GM18907 (cell line): ENCODE results near the gene MGA.
A peak's percentile ranks its signal among the peaks of the same experiment; 100 is the strongest.

Experiments used
- ATAC-seq: cut with Tn5 transposase; IDR thresholded peaks from one replicate; pipeline ENCODE4 v1.9.1; 2021; ENCODE audit warnings: mild to moderate bottlenecking, moderate library complexity; ENCODE audit not compliant: unreplicated experiment

The MGA gene

DNA sequence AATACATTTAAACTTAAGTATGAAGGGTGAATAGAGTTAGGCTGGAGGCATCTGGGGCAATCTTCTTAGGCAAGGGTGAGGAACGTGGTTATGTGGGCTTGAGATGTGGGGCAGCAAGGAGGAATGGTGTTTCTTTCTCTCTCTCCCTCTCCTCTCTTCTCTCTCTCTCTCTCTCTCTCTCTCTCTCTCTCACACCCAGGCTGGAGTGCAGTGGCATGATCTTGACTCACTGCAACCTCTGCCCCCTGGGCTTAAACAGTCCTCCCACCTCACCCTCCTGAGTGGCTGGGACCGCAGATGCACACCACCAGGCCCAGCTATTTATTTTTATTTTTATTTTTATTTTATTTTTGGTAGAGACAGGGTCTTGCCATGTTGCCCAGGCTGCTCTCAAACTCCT, 4.0 kb upstream of the MGA start:
- ATAC-seq, result no peak

DNA sequence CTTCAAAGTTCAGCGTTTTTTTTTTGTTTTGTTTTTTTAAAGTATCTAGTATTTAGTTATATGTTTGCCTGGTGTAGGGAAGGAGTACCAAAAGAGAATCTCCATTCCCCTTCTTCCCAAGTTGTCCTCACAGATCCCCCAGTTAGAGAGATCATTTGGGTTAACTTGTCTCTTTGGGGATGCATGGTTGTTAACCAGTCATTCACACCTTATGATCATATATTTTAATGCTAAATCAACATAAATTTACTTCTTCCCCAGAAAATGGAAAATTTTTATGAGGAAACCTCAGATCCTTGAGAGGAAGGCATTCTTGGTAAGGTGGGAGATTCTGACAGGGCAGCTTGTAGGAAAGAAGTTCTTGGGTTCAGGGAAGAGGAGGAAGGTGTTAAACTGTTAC, 1.5 kb upstream of the MGA start:
- ATAC-seq, result no peak

GRCh38 chr15:41659190-41659589, 1.0 kb upstream of the MGA start:
- ATAC-seq, result no peak

GRCh38 chr15:41659855-41660234, 360 bp upstream of the MGA start:
- peak; percentile 13 for ATAC-seq

DNA sequence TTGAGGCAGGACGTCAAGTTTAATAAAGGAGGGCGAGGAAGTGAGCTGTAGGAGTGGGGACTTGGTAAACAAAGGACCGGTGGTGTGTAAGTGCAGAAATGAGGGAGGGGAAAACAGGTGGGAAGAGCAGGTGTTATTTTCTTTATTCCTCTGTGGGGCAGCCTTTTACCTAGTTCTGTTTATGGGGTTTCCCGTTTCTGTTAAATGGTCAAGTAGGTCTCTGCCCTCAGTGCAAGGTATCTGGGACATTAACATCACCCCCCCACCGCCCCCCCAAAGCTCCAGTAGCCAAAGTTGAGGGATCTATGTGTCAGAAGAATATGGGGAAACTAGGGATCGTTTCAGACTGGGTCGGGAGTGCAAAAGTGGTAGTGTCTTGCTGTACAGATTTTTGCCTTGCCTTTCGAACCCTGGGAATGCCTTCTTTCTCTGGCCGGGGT, 893 bp downstream of the MGA start:
- ATAC-seq, result peak; percentile 12

DNA sequence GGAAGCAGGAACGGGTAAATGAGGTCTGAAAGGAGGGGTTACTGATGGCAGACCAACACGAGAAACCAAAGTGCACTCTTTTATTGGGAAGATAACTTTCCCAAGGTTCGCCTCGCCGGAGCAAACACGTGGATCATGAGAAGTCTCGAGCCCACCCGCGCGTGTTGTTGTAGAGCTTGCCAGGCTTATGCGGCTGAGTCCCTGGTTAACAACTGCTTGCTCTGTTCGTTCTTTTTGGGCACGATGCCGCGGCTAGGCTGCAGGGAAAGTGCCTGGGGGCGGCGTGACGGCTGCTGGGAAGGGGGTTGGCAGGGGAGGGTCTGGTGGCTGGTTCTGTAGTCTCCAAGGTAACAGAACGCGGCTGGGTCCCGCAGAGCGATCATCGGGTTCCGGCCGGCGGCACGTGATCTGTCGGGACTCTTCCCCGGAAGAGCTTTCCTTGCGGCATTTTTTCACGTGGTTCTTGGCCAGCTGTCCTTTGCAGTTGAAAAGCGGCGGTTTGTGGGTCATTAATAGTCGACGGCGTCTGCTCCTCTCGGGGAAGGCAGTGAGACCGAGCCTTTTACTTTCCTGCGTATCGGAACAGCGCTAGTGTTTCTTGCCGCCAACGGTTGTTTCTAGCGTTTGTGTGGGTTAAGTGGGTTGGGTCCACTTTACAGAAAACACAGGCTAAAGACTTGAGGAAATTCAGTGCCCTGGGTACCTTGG, 1.5 kb downstream of the MGA start:
- ATAC-seq, result peak; percentile 34

GRCh38 chr15:41666353-41666920, 6.2 kb downstream of the MGA start:
- ATAC-seq, result no peak

GRCh38 chr15:41669701-41670100, 9.5 kb downstream of the MGA start:
- no peak for ATAC-seq

- ATAC-seq, result no peak
These were observed 11.7 kb downstream of the MGA start for GRCh38 chr15:41671656-41672648.

- no peak for ATAC-seq
These were observed 15.1 kb downstream of the MGA start for GRCh38 chr15:41675337-41675736.

DNA sequence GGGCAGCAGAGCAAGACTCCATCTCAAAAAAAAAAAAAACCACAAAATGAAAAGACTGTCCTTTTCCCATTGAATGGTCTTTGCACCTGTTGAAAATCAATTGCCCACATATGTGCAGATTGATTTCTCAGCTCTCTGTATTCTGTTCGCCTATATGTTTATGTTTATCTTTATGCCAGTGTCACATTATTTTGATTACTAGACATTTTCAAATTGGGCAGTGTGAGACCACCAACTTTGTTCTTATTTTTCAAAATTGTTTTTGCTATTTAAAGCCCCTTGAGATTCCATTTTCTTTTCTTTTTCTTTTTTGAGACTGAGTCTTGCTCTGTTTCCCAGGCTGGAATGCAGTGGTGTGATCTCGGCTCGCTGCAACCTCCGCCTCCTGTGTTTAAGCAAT, 18.5 kb downstream of the MGA start:
- no peak for ATAC-seq

GRCh38 chr15:41683955-41684354, 23.8 kb downstream of the MGA start:
- ATAC-seq, result no peak

DNA sequence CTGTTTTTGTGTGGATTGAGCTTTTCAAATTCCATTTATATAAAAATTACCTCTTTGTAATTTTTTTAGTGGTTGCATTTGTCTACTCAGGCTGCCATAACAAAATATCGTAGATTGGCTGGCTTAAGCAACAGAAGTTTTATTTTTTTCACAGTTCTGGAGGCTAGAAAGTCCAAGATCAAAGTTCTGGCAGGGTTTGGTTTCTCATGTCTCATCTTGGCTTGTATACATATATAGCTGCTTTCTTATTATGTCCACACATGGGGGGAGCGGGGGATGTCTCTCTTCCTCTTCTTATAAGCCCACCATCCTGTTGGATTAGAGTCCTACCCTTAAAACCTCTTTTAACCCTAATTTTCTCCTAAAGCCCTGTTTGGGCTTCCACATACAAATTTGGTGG, 28.5 kb downstream of the MGA start:
- ATAC-seq, result no peak

- no peak for ATAC-seq
These were observed 28.9 kb downstream of the MGA start for GRCh38 chr15:41689083-41689482.

- ATAC-seq, result no peak
These were observed 29.6 kb downstream of the MGA start for GRCh38 chr15:41689834-41690233.

DNA sequence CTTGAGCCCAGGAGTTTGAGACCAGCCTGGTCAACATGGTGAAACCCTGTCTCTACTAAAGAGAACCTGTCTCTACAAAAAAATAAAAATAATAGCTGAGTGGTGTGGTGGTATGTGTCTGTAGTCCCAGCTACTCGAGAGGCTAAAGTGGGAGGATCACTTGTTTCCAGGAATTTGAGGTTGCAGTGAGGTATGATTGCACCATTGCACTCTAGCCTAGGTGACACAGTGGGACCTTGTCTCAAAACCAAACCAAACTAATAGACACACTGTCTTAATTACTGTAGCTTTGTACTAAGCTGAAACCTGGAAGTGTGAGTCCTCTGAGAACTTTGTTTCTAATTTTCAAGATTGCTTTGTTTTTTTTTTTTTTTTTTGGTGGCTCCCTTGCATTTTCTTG, 30.4 kb downstream of the MGA start:
- no peak for ATAC-seq

- no peak for ATAC-seq
These were observed 31.3 kb downstream of the MGA start for GRCh38 chr15:41691471-41691870.

DNA sequence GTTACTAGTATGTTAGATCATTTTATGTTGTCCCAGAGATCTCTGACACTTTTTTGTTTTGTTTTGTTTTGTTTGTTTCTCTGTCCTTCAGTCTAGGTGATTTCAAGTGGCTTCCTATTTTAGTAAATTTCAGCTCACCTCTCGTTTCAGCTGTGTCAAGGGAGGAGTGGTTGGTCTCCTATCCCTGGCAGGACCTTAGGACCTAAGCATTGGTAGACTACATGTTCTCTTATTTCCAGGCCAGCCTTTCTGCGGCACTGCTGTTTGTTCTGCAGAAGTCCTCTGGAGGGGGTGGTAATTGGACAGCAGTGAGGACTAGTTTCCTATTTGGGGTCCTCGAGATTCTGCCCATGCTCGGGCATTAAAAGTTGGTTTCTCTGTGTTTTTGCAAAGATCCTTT, 31.8 kb downstream of the MGA start:
- ATAC-seq, result no peak

DNA sequence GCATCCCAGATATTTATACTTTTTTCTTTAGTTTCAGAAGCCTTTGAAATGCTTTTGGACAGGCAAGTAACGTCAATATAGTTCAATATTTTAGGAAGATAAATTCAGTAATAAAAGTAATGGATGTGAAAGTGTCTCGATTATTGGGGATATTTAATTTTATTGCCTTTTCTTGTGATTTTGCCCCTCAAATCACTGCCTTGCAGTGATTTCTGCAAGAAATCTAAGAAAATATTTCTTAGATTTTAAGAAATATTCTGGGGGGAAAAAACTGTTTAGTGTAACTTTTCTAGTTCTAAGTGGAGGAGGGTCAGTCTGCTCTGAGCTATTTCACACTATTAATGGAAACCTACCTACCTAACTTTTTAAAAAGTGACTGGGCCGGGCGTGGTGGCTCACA, 33.6 kb downstream of the MGA start:
- ATAC-seq, result no peak

- peak; percentile 90 for ATAC-seq
These were observed 35.7 kb downstream of the MGA start for GRCh38 chr15:41695750-41696436.

- no peak for ATAC-seq
These were observed 38.6 kb downstream of the MGA start for GRCh38 chr15:41698779-41699178.
